Measurements from ENCODE around the gene SRCAP.

- TF ChIP-seq EZH2 (IDR thresholded peaks at IDR 0.05; ENCODE audit: low read depth, low read length, severe bottlenecking), result no peak
- TF ChIP-seq SP1 (IDR thresholded peaks at IDR 0.05; ENCODE audit: low read depth, low read length), result no peak
- no peak for TF ChIP-seq CTCF (IDR thresholded peaks at IDR 0.05; ENCODE audit: control extremely low read depth in 1 of 3, insufficient read depth in 1 of 3, low read depth in 1 of 3, low read length in 3 of 3)
- TF ChIP-seq CHD2 (IDR thresholded peaks at IDR 0.05; ENCODE audit: low read length), result no peak
Measured at GRCh38 chr16:30768583-30769181, 69.7 kb downstream of the SRCAP start.

Data from H1 (cell line).